RPMI7951 (cell line): ENCODE results near the gene PAGE1. TPM values are rescaled to one million over a fixed set of nuclear protein-coding genes. Genes with fewer than 3 reads are reported as not detected.

Source experiments
- total RNA-seq: library from RNA; depleted of rRNA; stranded (reverse); fragments of >200 nt; shearing (Covaris generic); gene quantifications from 2 replicates; pipeline ENCODE4 v1.2.3, GENCODE V29; 2014; rRNA removed

PAGE1 gene
- total RNA-seq, 1 experiment from 2014 or later, result 1.1 TPM

Other genes starting within 250 kb of the PAGE1 start
- gene GAGE12C, start 163.8 kb downstream of the PAGE1 start, total RNA-seq, result not detected in 2 replicates
- gene GAGE12D, start 154.3 kb downstream of the PAGE1 start, total RNA-seq, result not detected in 2 replicates
- not detected in 2 replicates for gene GAGE12E, start 144.7 kb downstream of the PAGE1 start, total RNA-seq
- gene GAGE12F, start 135.1 kb downstream of the PAGE1 start, total RNA-seq, result not detected in 2 replicates
- not detected in 2 replicates for gene GAGE12G, start 125.6 kb downstream of the PAGE1 start, total RNA-seq
- not detected in 2 replicates for gene GAGE12H, start 116.0 kb downstream of the PAGE1 start, total RNA-seq
- gene GAGE2A, start 106.5 kb downstream of the PAGE1 start, total RNA-seq, result 1.3 TPM in 1 of 2 replicates, not detected in the other
- gene GAGE1, start 97.0 kb downstream of the PAGE1 start, total RNA-seq, result 0.20 and 0.96 TPM in 2 replicates
- gene PAGE4, start 133.3 kb upstream of the PAGE1 start, total RNA-seq, result not detected in 2 replicates
- gene USP27X, start 183.5 kb upstream of the PAGE1 start, total RNA-seq, result 1.4 and 1.8 TPM in 2 replicates
- 6.6 and 10.8 TPM in 2 replicates for gene CLCN5, start 226.6 kb upstream of the PAGE1 start, total RNA-seq